ENCODE data around the gene CRKL. TPM values are rescaled to one million over a fixed set of nuclear protein-coding genes. Genes with fewer than 3 reads are reported as not detected.

CRKL gene
- total RNA-seq, 1 experiment from 2014 or later: 45.8 TPM

DNA sequence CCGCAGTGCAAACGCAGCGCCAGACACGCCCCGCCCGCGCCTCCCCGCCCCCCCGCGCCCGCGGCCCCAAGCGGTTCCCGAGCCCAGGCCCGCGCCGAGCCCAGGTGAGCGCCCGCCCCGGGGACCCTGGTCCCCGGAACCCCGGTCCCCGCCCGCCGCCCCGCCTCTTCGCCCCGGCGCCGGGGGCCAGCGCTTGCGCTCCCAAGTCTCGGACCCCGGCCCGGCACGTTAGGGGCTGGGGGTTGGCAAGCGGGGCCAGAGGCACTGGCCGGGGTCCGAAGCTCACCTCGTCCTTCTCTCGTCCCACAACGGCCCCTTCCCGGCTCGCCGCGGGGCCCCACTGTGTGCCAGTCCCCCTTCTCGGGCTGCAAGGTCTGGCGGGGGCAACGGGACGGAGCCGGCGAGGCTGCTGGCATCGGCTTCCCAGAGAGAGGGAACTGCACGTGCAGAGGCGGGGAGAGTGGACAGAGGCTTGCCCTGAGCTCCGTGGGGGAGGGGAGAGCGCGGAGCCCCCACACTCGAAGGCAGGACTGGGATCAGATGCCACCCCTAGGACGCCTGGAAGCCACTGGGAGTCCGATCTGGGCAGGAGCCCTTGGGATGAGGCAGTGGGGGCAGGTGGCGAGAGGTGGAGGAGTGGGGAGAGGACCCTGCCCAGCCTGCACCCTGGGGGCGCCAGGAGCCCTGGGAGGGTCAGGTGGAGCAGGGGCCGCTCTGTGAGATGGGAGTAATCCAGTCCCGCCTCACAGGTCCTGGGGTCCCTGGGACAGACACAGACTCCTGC, 48.1 kb downstream of the CRKL start:
- CTCF ChIA-PET: no interaction called here
- POLR2A ChIA-PET (ENCODE audit: unreplicated experiment): no interaction called here
- H3K4me2 ChIP-seq: no peak overlapping the region

DNA sequence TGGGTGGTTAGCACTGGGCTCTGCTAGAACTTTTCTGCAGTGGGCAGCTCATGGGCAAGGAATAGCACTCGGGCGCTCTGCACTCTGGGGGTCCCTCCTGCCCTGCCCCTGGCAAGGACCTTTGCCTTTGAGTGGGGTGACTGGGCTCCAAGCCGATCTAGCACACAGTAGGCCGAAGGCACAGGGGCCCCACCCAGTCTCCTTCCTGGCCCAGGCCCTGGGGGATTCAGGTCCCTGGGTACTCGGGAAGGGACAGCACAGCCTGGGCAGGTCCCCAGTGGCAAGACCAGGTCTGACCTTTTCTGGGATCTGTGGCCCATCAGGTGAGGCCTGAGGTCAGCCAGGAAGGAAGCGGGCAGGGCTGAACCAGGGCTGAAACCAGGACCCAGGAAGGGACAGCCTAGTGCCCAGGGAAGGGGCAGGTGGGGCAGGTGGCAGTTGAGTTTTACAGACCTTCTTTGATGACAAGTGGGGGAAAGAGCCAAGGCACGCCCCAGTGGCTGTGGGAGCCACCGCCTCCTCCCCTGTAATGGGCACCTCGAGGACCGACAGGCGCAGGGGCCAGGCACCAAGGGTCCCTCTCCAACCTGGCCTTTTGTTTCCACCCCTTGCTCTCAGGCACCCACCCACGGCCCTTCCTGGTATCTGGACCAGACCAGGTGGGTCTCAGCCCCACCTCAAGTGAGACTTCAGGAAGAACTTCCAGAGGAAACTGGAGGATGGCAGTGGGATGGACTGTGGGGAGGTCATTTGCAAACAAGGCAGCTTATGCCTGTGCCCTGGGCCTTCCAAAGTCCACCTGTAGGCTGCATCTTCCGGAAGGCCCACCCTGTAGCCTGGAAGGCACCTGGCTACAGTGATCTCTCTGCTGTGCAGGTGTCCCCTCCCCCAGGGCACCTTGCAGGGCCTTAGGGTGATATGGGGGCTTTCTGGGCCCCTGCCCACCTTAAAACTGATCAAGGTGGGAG, 49.0 kb downstream of the CRKL start:
- no peaks in the 10 kb centered on the region for H4K20me1 ChIP-seq (ENCODE audit: insufficient read depth)
- POLR2A ChIA-PET (ENCODE audit: unreplicated experiment): no interaction called here
- CTCF ChIA-PET: no interaction called here
- H3K27me3 ChIP-seq (ENCODE audit: insufficient read depth, low read depth): no peaks in the 10 kb centered on the region
- no peak for DNase-seq
- H2AFZ ChIP-seq: no peak overlapping the region
- H3K27ac ChIP-seq: no peak overlapping the region
- no peaks in the 10 kb centered on the region for H3K4me1 ChIP-seq (replicated peaks; ENCODE audit: insufficient read depth)
- TF ChIP-seq, protein P1, sequence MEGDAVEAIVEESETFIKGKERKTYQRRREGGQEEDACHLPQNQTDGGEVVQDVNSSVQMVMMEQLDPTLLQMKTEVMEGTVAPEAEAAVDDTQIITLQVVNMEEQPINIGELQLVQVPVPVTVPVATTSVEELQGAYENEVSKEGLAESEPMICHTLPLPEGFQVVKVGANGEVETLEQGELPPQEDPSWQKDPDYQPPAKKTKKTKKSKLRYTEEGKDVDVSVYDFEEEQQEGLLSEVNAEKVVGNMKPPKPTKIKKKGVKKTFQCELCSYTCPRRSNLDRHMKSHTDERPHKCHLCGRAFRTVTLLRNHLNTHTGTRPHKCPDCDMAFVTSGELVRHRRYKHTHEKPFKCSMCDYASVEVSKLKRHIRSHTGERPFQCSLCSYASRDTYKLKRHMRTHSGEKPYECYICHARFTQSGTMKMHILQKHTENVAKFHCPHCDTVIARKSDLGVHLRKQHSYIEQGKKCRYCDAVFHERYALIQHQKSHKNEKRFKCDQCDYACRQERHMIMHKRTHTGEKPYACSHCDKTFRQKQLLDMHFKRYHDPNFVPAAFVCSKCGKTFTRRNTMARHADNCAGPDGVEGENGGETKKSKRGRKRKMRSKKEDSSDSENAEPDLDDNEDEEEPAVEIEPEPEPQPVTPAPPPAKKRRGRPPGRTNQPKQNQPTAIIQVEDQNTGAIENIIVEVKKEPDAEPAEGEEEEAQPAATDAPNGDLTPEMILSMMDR (conservative IDR thresholded peaks at IDR 0.05): no peak
- TF ChIP-seq EZH2 (IDR thresholded peaks at IDR 0.05; ENCODE audit: low read depth): no peak
- BruUV-seq (replicated peaks): no TSS peak
- no peak overlapping the region for H3K4me2 ChIP-seq
- H3F3A ChIP-seq (ENCODE audit: insufficient read depth, low read depth): no peaks in the 10 kb centered on the region
- no peaks in the 10 kb centered on the region for H3K9me2 ChIP-seq (ENCODE audit: insufficient read depth)
- H3K79me2 ChIP-seq (ENCODE audit: low read depth): no peaks in the 10 kb centered on the region
- H3K36me3 ChIP-seq (ENCODE audit: low read depth): no peaks in the 10 kb centered on the region
- no peaks in the 10 kb centered on the region for H3K9me3 ChIP-seq (ENCODE audit: insufficient read depth, low read depth)
- no peak overlapping the region for H3K4me3 ChIP-seq
- intact Hi-C loops (cut with micrococcal nuclease; ENCODE audit: unreplicated experiment): no loop called here

More for the DNA sequence above, 48.1 kb downstream of the CRKL start:
- H3K9me3 ChIP-seq (ENCODE audit: insufficient read depth, low read depth): no peaks in the 10 kb centered on the region
- H3F3A ChIP-seq (ENCODE audit: insufficient read depth, low read depth): no peaks in the 10 kb centered on the region; the same call in 1 of the 2 replicates
- no peaks in the 10 kb centered on the region for H3K9me2 ChIP-seq (ENCODE audit: insufficient read depth)
- TF ChIP-seq, protein P1 (conservative IDR thresholded peaks at IDR 0.05): no peak
- TF ChIP-seq EZH2 (IDR thresholded peaks at IDR 0.05; ENCODE audit: low read depth): no peak
- no peaks in the 10 kb centered on the region for H3K79me2 ChIP-seq (ENCODE audit: low read depth)
- no peak for DNase-seq
- no peak overlapping the region for H2AFZ ChIP-seq
- BruUV-seq (replicated peaks): no TSS peak
- intact Hi-C loops (cut with micrococcal nuclease; ENCODE audit: unreplicated experiment): no loop called here
- H3K27me3 ChIP-seq (ENCODE audit: insufficient read depth, low read depth): no peaks in the 10 kb centered on the region
- H3K36me3 ChIP-seq (ENCODE audit: low read depth): no peaks in the 10 kb centered on the region
- no peak overlapping the region for H3K27ac ChIP-seq
- H4K20me1 ChIP-seq (ENCODE audit: insufficient read depth): no peaks in the 10 kb centered on the region
- H3K4me1 ChIP-seq (replicated peaks; ENCODE audit: insufficient read depth): no peaks in the 10 kb centered on the region
- no peak overlapping the region for H3K4me3 ChIP-seq

DNA sequence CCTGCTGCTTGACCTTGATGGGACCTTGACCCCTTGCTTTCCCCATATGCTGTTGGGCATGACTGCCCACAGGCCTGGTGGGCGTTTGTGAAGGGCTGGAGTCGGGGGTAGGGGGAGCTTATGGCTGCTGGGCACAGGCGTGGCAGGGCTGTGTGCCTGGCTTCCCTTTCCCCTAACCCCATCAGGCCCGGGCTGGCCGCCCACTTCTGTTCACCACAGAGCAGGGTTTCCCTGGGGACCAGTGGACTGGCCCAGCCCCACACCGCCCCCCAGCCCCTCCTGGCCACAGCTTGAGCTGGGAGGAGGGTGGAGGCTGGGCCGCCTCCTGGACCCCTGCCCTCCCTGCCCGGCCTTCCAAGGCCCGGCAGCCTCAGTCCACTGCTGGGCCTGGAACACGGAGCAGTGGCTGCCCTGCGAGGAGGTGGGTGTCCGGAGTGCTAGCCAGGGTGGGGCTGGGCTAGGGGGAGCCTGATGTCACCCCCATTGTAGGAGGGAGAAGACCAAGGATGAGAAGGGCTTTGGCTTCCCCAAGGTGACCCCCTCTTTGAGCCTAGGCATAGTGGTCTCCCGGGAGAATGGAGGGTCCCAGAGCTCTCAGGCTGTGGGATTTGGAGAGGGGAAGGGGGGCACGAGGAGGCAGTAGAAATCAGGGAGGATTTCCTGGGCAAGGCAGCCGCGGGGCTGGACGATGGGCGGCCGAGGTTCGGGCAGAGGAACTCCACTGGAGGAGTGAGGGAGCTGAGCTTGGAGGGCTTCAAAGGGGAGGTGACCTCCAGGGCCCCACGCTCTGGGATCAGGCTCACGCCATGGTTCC, 49.9 kb downstream of the CRKL start, which contains the start of gene AIFM3:
AIFM3 (plus strand) TSS at position 373 of the 814 bp plus-strand sequence. CDS start 690 bp downstream, outside the sequence.
- no peaks in the 10 kb centered on the region for H4K20me1 ChIP-seq (ENCODE audit: insufficient read depth)
- H3K4me1 ChIP-seq (replicated peaks; ENCODE audit: insufficient read depth): no peaks in the 10 kb centered on the region
- no peak within 1 kb of the TSS for H2AFZ ChIP-seq
- no TSS peak for BruUV-seq (replicated peaks)
- TF ChIP-seq, protein P1 (conservative IDR thresholded peaks at IDR 0.05): no peak
- TF ChIP-seq EZH2 (IDR thresholded peaks at IDR 0.05; ENCODE audit: low read depth): no peak
- no peak within 1 kb of the TSS for H3K27ac ChIP-seq
- H3K36me3 ChIP-seq (ENCODE audit: low read depth): no peaks in the 10 kb centered on the region
- DNase-seq: no peak
- H3K4me3 ChIP-seq: no peak within 1 kb of the TSS
- H3F3A ChIP-seq (ENCODE audit: insufficient read depth, low read depth): no peaks in the 10 kb centered on the region
- intact Hi-C loops (cut with micrococcal nuclease; ENCODE audit: unreplicated experiment): no loop called here
- CTCF ChIA-PET: no interaction called here
- no peak within 1 kb of the TSS for H3K4me2 ChIP-seq
- H3K27me3 ChIP-seq (ENCODE audit: insufficient read depth, low read depth): no peaks in the 10 kb centered on the region
- no peaks in the 10 kb centered on the region for H3K9me2 ChIP-seq (ENCODE audit: insufficient read depth)
- no peaks in the 10 kb centered on the region for H3K9me3 ChIP-seq (ENCODE audit: insufficient read depth, low read depth)
- POLR2A ChIA-PET (ENCODE audit: unreplicated experiment): interaction anchor here (0.6 kb wide), 1 partner anchor 89 kb away, joined by 6 read pairs; no protein-coding TSS in a partner anchor
- no peaks in the 10 kb centered on the region for H3K79me2 ChIP-seq (ENCODE audit: low read depth)

Data from PC-9 (cell line).